GM13977 (cell line): ENCODE measurements around the gene SEC14L3.
A peak's percentile ranks its signal among the peaks of the same experiment; 100 is the strongest.

ENCODE experiments used
- DNase-seq: peaks from one replicate; pipeline ENCODE4 v3.0.0; 2012; ENCODE audit warnings: low spot score
- in situ Hi-C: fragments of 300-500 bp; cut with MboI; formaldehyde crosslinking; loops from one replicate; pipeline ENCODE4 v1.12.0; 2022; ENCODE audit warnings: low sequenced_read_pairs, low pct_unique_long_range_greater_than_20kb, mixed read lengths, inconsistent platforms; ENCODE audit not compliant: unreplicated experiment
- TF ChIP-seq, protein P1 (sequence below): IDR thresholded peaks from 2 replicates; pipeline ENCODE4 v1.5.1; 2012; ENCODE audit warnings: mild to moderate bottlenecking, control low read depth; ENCODE audit not compliant: insufficient read depth; ENCODE audit errors: extremely low read depth, missing control alignments

The SEC14L3 gene

DNA sequence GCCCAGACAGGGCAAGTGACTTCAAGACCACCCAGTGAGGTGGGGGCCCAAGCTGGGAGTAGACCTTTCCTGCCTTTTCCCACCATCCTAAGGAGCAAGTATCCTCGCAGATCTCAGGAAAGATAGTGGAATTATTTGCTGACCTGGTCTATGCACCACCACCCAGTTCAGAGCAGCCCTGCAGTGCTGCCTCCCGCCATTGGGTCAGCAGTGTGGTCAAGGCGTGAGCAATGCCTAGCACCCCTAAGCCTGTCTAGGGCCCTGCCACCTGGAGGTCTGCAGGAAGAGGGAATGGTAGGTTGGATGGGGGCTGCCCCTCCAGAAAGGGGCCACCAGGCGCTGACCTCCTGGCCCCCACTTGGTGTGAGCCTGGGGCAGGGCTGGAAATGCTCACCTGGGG, 39.7 kb downstream of the SEC14L3 start:
- TF ChIP-seq, protein P1, sequence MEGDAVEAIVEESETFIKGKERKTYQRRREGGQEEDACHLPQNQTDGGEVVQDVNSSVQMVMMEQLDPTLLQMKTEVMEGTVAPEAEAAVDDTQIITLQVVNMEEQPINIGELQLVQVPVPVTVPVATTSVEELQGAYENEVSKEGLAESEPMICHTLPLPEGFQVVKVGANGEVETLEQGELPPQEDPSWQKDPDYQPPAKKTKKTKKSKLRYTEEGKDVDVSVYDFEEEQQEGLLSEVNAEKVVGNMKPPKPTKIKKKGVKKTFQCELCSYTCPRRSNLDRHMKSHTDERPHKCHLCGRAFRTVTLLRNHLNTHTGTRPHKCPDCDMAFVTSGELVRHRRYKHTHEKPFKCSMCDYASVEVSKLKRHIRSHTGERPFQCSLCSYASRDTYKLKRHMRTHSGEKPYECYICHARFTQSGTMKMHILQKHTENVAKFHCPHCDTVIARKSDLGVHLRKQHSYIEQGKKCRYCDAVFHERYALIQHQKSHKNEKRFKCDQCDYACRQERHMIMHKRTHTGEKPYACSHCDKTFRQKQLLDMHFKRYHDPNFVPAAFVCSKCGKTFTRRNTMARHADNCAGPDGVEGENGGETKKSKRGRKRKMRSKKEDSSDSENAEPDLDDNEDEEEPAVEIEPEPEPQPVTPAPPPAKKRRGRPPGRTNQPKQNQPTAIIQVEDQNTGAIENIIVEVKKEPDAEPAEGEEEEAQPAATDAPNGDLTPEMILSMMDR, result no peak
- no peak for DNase-seq
- in situ Hi-C loops, result no loop called here

DNA sequence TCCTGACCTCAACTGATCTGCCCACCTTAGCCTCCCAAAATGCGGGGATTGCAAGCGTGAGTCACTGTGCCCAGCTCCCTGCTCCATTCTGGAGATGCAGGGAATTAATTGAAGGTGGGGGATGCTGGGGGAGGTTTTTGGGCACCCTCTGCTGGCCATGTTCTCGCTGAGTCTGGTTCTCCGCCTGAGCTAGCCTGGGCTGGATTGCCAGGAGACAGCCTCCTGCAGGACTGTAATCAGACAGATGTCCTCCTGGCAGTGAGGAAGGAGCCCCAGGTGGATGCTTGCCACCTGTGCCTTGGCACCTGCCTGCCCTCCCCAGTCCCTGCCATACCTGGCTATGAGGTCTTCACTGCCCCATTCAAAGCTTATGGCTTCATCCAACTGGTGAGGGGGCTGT, 40.9 kb downstream of the SEC14L3 start:
- TF ChIP-seq, protein P1, result peak; percentile 5
- in situ Hi-C loops, result no loop called here
- no peak for DNase-seq

DNA sequence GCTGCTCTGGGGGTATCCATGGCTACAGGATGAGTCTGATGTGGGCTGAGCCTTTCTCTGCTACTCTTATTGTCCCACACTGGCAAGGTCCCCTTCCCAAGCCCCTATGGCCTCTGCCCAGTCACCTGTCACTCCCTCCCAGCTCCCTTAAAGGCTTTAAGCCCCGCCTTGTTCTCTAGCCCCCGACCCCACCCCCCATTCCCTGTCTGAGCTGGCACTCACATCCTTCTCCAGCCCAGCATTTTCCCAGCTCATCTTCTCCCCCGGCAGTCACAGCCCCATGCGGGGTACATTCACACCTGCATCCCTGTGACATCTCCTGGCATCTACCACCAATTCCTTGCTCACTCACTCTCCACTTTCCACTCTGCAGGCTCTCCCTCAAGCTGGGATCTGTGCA, 41.9 kb downstream of the SEC14L3 start:
- TF ChIP-seq, protein P1, result no peak

DNA sequence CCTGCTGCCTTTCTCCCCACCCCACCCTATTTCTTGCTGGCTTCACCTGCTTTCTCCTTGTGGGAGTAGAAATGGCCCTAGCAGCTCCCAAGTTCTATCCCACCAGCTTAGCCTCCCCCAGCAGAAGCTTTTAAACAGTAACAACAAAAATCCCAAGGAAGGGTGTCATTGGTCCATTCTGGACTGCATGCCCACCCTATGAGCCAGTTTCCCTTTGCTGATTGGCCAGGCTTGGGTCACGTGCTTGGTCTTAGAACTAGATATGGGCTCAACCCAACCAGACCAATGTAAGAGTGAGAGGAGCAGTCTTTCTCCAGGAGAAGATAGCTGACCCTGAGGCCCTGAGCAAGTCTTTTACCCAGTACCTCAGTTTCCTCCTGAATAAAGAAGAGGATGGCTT, 43.9 kb downstream of the SEC14L3 start:
- TF ChIP-seq, protein P1, result no peak
- in situ Hi-C loops, result no loop called here
- DNase-seq, result no peak

More for the DNA sequence above, 41.9 kb downstream of the SEC14L3 start:
- in situ Hi-C loops, result no loop called here
- no peak for DNase-seq

DNA sequence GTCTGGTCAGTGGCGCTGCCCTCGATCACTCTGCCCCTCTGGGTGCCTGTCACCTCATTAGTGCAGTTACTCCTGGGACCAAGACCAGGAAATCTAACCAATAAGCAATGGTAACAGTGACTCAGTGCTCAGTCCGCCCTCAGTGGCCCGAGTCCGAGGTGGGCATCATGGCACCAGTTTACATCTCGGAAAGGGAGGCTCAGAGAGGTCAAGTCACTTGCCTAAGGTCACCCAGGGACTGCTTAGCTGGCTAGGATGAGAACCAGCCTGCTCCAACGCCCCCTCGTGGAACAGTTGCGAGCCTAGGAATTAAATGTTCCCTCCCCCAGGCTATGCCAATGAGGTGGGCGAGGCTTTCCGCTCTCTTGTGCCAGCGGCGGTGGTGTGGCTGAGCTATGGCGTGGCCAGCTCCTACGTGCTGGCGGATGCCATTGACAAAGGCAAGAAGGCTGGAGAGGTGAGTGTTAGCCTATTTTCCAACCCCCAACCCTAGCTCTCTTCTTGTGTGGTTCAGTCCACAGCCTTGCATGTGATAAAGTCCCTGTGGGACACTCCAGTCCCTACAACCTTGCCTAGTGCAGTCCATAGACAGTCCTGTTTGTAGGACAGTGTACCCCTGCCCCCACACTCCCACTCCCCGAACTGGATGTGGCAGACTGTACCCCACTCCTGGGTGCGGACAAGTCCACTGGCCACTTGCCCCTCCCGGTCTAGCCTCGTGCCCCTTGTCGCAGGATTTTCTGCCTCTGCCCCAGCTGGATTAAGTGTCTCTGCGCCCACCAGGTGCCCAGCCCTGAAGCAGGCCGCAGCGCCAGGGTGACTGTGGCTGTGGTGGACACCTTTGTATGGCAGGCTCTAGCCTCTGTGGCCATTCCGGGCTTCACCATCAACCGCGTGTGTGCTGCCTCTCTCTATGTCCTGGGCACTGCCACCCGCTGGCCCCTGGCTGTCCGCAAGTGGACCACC, 45.1 kb downstream of the SEC14L3 start:
- peak; percentile 77 for DNase-seq
- in situ Hi-C loops, result no loop called here
- TF ChIP-seq, protein P1, result peak; percentile 79

DNA sequence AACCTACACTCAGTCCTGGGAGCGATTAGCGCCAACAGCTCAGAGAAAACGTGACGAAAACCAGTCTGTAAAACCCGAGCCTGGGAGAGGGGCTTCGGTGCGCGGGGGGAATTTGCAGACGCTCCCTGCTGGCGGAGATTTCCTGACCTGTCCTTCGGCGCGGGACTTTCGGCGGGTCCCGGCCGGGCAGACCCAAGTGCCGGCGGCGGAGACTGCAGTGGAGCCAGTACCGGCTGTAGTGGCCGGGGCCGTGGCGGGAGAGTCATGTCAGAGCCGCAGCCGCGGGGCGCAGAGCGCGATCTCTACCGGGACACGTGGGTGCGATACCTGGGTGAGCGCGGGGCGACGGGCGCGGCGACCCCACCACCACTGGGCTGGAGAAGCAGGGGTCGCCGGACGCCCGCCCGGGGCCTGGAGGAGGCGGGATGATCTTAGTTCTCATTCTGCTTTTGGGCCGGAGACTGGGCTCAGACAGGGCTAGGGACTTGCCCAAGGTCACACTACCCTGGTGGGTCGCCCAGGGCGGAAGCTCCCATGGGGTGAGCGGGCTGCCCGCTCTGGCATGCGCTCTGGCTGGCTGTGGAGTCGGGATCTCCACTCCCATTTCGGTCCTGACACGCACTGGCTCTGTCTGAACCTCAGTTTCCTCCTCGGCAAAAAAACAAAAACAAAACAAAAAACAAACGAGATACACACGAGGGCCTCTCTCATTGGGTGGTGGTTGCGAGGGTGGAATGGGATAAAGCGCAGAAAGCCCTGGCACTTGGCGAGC, 46.0 kb downstream of the SEC14L3 start, which contains the start of gene MTFP1:
MTFP1 (plus strand) TSS at position 153 of the 772 bp plus-strand sequence; CDS start at position 265, 112 bp downstream.
- in situ Hi-C loops, result no loop called here
- DNase-seq, result peak; percentile 77
- TF ChIP-seq, protein P1, result peak; percentile 5
